Mucosa of stomach (tissue), 1 donor: ENCODE results near the gene SLC12A6.
"Not testable (repeated sequence)": the region's sequence is repeated elsewhere in the genome, so short reads cannot be mapped to it uniquely, and the experiment has no call there.

Experiments used
- H3K27me3 ChIP-seq: one replicate; pipeline ENCODE4 v1.7.0; 2013; ENCODE audit warnings: mild to moderate bottlenecking, low read length; ENCODE audit not compliant: control insufficient read depth, insufficient read depth
- H3K36me3 ChIP-seq: one replicate; pipeline ENCODE4 v1.7.0; 2013; ENCODE audit warnings: low read length; ENCODE audit not compliant: control insufficient read depth, insufficient read depth
- H3K4me1 ChIP-seq: one replicate; pipeline ENCODE4 v1.7.0; 2013; ENCODE audit warnings: mild to moderate bottlenecking, low read length; ENCODE audit not compliant: control insufficient read depth, insufficient read depth
- H3K4me3 ChIP-seq: one replicate; pipeline ENCODE4 v1.7.0; 2013; ENCODE audit warnings: low read length
- H3K9ac ChIP-seq: one replicate; pipeline ENCODE4 v1.7.0; 2013; ENCODE audit warnings: mild to moderate bottlenecking, low read length, moderate library complexity
- H3K9me3 ChIP-seq: one replicate; pipeline ENCODE4 v1.7.0; 2013; ENCODE audit warnings: mild to moderate bottlenecking, low read length, moderate library complexity; ENCODE audit not compliant: control insufficient read depth
- donor health status: Pancreatic carcinoma.

SLC12A6 gene

GRCh38 chr15:34206011-34206410 lies 131.6 kb downstream of the SLC12A6 start:
- H3K9me3 ChIP-seq: no peaks in the 10 kb centered on the region
- no peaks in the 10 kb centered on the region for H3K27me3 ChIP-seq
- H3K4me1 ChIP-seq: peaks cover 11% of the 10 kb centered on the region
- no peak overlapping the region for H3K9ac ChIP-seq
- H3K36me3 ChIP-seq: no peaks in the 10 kb centered on the region
- H3K4me3 ChIP-seq: no peak overlapping the region

GRCh38 chr15:34203936-34204335 lies 133.6 kb downstream of the SLC12A6 start:
- H3K9me3 ChIP-seq: no peaks in the 10 kb centered on the region
- no peaks in the 10 kb centered on the region for H3K27me3 ChIP-seq
- no peak overlapping the region for H3K4me3 ChIP-seq
- H3K4me1 ChIP-seq: peaks cover 9% of the 10 kb centered on the region
- H3K36me3 ChIP-seq: no peaks in the 10 kb centered on the region
- H3K9ac ChIP-seq: no peak overlapping the region

- H3K4me3 ChIP-seq: no peak overlapping the region
- no peak overlapping the region for H3K9ac ChIP-seq
- H3K9me3 ChIP-seq: no peaks in the 10 kb centered on the region
- H3K36me3 ChIP-seq: no peaks in the 10 kb centered on the region
- H3K4me1 ChIP-seq: peaks cover 3% of the 10 kb centered on the region
- H3K27me3 ChIP-seq: no peaks in the 10 kb centered on the region
Measured at GRCh38 chr15:34203305-34203704, 134.3 kb downstream of the SLC12A6 start.

GRCh38 chr15:34193272-34193671 lies 144.3 kb downstream of the SLC12A6 start:
- H3K4me3 ChIP-seq, H3K4me1 ChIP-seq, H3K36me3 ChIP-seq, H3K9me3 ChIP-seq, H3K9ac ChIP-seq, H3K27me3 ChIP-seq: not testable (repeated sequence)

- no peaks in the 10 kb centered on the region for H3K9me3 ChIP-seq
- no peak overlapping the region for H3K4me3 ChIP-seq
- H3K4me1 ChIP-seq: no peaks in the 10 kb centered on the region
- H3K27me3 ChIP-seq: no peaks in the 10 kb centered on the region
- H3K36me3 ChIP-seq: no peaks in the 10 kb centered on the region
- no peak overlapping the region for H3K9ac ChIP-seq
Measured at GRCh38 chr15:34188711-34189110, 148.9 kb downstream of the SLC12A6 start.

- Histone ChIP-seq H3K27me3 (no peaks in the 10 kb centered on the region), H3K4me1 (no peaks in the 10 kb centered on the region), H3K4me3 (no peak overlapping the region), H3K9ac (no peak overlapping the region), H3K9me3 (no peaks in the 10 kb centered on the region), H3K36me3 (no peaks in the 10 kb centered on the region)
Measured at GRCh38 chr15:34185666-34186065, 151.9 kb downstream of the SLC12A6 start.

- H3K4me1 ChIP-seq: no peaks in the 10 kb centered on the region
- no peaks in the 10 kb centered on the region for H3K27me3 ChIP-seq
- no peaks in the 10 kb centered on the region for H3K36me3 ChIP-seq
- H3K9me3 ChIP-seq: no peaks in the 10 kb centered on the region
- H3K9ac ChIP-seq: no peak overlapping the region
- no peak overlapping the region for H3K4me3 ChIP-seq
Measured at GRCh38 chr15:34182942-34183341, 154.6 kb downstream of the SLC12A6 start.
